GM20000 (cell line): ENCODE data around the gene ST6GALNAC3.

Experiments used
- DNase-seq: peaks from one replicate; pipeline ENCODE4 v3.0.0; 2012; ENCODE audit warnings: low spot score
- CTCF ChIP-seq: IDR thresholded peaks from 2 replicates; pipeline ENCODE4 v1.5.1; 2012; ENCODE audit warnings: mild to moderate bottlenecking, control low read depth; ENCODE audit errors: extremely low read depth, missing control alignments

The ST6GALNAC3 gene

GRCh38 chr1:76562292-76562691 lies 487.7 kb downstream of the ST6GALNAC3 start:
- TF ChIP-seq CTCF = no peak

GRCh38 chr1:76568573-76569238 lies 494.2 kb downstream of the ST6GALNAC3 start:
- no peak for TF ChIP-seq CTCF
- no peak for DNase-seq

More at GRCh38 chr1:76562292-76562691, 487.7 kb downstream of the ST6GALNAC3 start:
- DNase-seq = no peak

GRCh38 chr1:76571248-76571647 lies 496.7 kb downstream of the ST6GALNAC3 start:
- DNase-seq = no peak
- TF ChIP-seq CTCF = no peak

- no peak for DNase-seq
Measured at GRCh38 chr1:76572229-76572628, 497.7 kb downstream of the ST6GALNAC3 start.

GRCh38 chr1:76576876-76577524 lies 502.5 kb downstream of the ST6GALNAC3 start:
- no peak for TF ChIP-seq CTCF
- no peak for DNase-seq

More at GRCh38 chr1:76572229-76572628, 497.7 kb downstream of the ST6GALNAC3 start:
- TF ChIP-seq CTCF = no peak

- no peak for DNase-seq
- no peak for TF ChIP-seq CTCF
Measured at GRCh38 chr1:76577525-76578185, 503.1 kb downstream of the ST6GALNAC3 start.

GRCh38 chr1:76580206-76580605 lies 505.7 kb downstream of the ST6GALNAC3 start:
- no peak for DNase-seq
- no peak for TF ChIP-seq CTCF
